HG03469 (cell line): ENCODE results near the gene SETX.

Source experiments
- ATAC-seq: cut with Tn5 transposase; IDR thresholded peaks from one replicate; pipeline ENCODE4 v1.9.1; 2021; ENCODE audit warnings: mild to moderate bottlenecking, moderate library complexity, moderate number of reproducible peaks; ENCODE audit not compliant: unreplicated experiment

SETX gene

GRCh38 chr9:132242621-132243155 lies 112.1 kb downstream of the SETX start:
- ATAC-seq = no peak

- no peak for ATAC-seq
These were observed 112.8 kb downstream of the SETX start for GRCh38 chr9:132241840-132242620.

GRCh38 chr9:132241483-132241839 lies 113.3 kb downstream of the SETX start:
- no peak for ATAC-seq

- ATAC-seq = no peak
These were observed 113.8 kb downstream of the SETX start for GRCh38 chr9:132240841-132241482.

- no peak for ATAC-seq
These were observed 114.6 kb downstream of the SETX start for GRCh38 chr9:132239999-132240840.

GRCh38 chr9:132239518-132239917 lies 115.3 kb downstream of the SETX start:
- ATAC-seq = no peak

- ATAC-seq = no peak
These were observed 115.8 kb downstream of the SETX start for GRCh38 chr9:132238992-132239391.

GRCh38 chr9:132238026-132238972 lies 116.5 kb downstream of the SETX start:
- ATAC-seq = no peak

- ATAC-seq = no peak
These were observed 117.3 kb downstream of the SETX start for GRCh38 chr9:132237481-132237880.

GRCh38 chr9:132236662-132237311 lies 118.0 kb downstream of the SETX start:
- ATAC-seq = no peak

GRCh38 chr9:132235894-132236661 lies 118.7 kb downstream of the SETX start:
- no peak for ATAC-seq

GRCh38 chr9:132235125-132235524 lies 119.7 kb downstream of the SETX start:
- no peak for ATAC-seq

- no peak for ATAC-seq
These were observed 120.3 kb downstream of the SETX start for GRCh38 chr9:132234535-132234934.

- ATAC-seq = no peak
These were observed 121.6 kb downstream of the SETX start for GRCh38 chr9:132233138-132233537.

- no peak for ATAC-seq
These were observed 122.3 kb downstream of the SETX start for GRCh38 chr9:132232522-132232921.

- ATAC-seq = no peak
These were observed 123.6 kb downstream of the SETX start for GRCh38 chr9:132231019-132231701.

- no peak for ATAC-seq
These were observed 124.2 kb downstream of the SETX start for GRCh38 chr9:132230605-132231004.

- no peak for ATAC-seq
These were observed 126.7 kb downstream of the SETX start for GRCh38 chr9:132228062-132228461.
